Trophoblast cell (in vitro differentiated cells and primary cell): ENCODE measurements around the gene PCSK4.
"Not testable (repeated sequence)": the region's sequence is repeated elsewhere in the genome, so short reads cannot be mapped to it uniquely, and the experiment has no call there.

Experiments
- DNase-seq, 2 donors: peaks; one replicate each; pipeline ENCODE4 v3.0.0-alpha.2; 2016
- H2AFZ ChIP-seq: 2 replicates; pipeline ENCODE4 v1.6.1; 2013; ENCODE audit warnings: low read length, moderate library complexity, mild to moderate bottlenecking; ENCODE audit not compliant: insufficient read depth, poor library complexity
- H2AK5ac ChIP-seq: 2 replicates; pipeline ENCODE4 v1.6.1; 2013; ENCODE audit warnings: mild to moderate bottlenecking, low read length
- H2BK120ac ChIP-seq: 2 replicates; pipeline ENCODE4 v1.6.1; 2013; ENCODE audit warnings: low read length, mild to moderate bottlenecking, moderate library complexity; ENCODE audit not compliant: insufficient read depth, poor library complexity
- H2BK12ac ChIP-seq: 2 replicates; pipeline ENCODE4 v1.6.1; 2013; ENCODE audit warnings: mild to moderate bottlenecking, low read length, moderate library complexity
- H2BK5ac ChIP-seq: 2 replicates; pipeline ENCODE4 v1.6.1; 2013; ENCODE audit warnings: low read length, low read depth, moderate library complexity, mild to moderate bottlenecking; ENCODE audit not compliant: poor library complexity
- H3K14ac ChIP-seq: 2 replicates; pipeline ENCODE4 v1.6.1; 2013; ENCODE audit warnings: mild to moderate bottlenecking, low read length
- H3K18ac ChIP-seq: 2 replicates; pipeline ENCODE4 v1.6.1; 2013; ENCODE audit warnings: mild to moderate bottlenecking, low read length
- H3K23ac ChIP-seq: 2 replicates; pipeline ENCODE4 v1.6.1; 2013; ENCODE audit warnings: low read length
- H3K27ac ChIP-seq: 2 replicates; pipeline ENCODE4 v1.5.1; 2013; ENCODE audit warnings: low read depth, mild to moderate bottlenecking, inconsistent platforms, low read length, moderate library complexity
- H3K27me3 ChIP-seq: 2 replicates; pipeline ENCODE4 v1.6.1; 2013; ENCODE audit warnings: inconsistent platforms, mild to moderate bottlenecking, low read length, moderate library complexity; ENCODE audit not compliant: insufficient read depth
- H3K36me3 ChIP-seq, 2 experiments: 1 replicate in 1 of 2; 2 replicates in 1 of 2; pipeline ENCODE4 v1.6.1; 2013; ENCODE audit warnings: low read length in 2 of 2, mild to moderate bottlenecking in 2 of 2, moderate library complexity in 1 of 2; ENCODE audit not compliant: insufficient read depth in 2 of 2, control insufficient read depth in 1 of 2
- H3K4ac ChIP-seq: 2 replicates; pipeline ENCODE4 v1.6.1; 2013; ENCODE audit warnings: low read depth, mild to moderate bottlenecking, low read length, moderate library complexity
- H3K4me1 ChIP-seq, 2 experiments: 1 replicate in 1 of 2; 2 replicates in 1 of 2; pipeline ENCODE4 v1.6.1; 2013; ENCODE audit warnings: low read length in 2 of 2, mild to moderate bottlenecking in 2 of 2, moderate library complexity in 1 of 2; ENCODE audit not compliant: insufficient read depth in 2 of 2, control insufficient read depth in 1 of 2
- H3K4me2 ChIP-seq: 2 replicates; pipeline ENCODE4 v1.6.1; 2013; ENCODE audit warnings: inconsistent platforms, mild to moderate bottlenecking, low read length, moderate library complexity
- H3K4me3 ChIP-seq: 2 replicates; pipeline ENCODE4 v1.5.1; 2013; ENCODE audit warnings: mild to moderate bottlenecking, low read depth, low read length, inconsistent platforms
- H3K79me1 ChIP-seq: one replicate; pipeline ENCODE4 v1.6.1; 2013; ENCODE audit warnings: low read length
- H3K79me2 ChIP-seq: 2 replicates; pipeline ENCODE4 v1.6.1; 2013; ENCODE audit warnings: low read length, mild to moderate bottlenecking; ENCODE audit not compliant: control insufficient read depth, insufficient read depth, poor library complexity
- H3K9ac ChIP-seq: 2 replicates; pipeline ENCODE4 v1.6.1; 2013; ENCODE audit warnings: mild to moderate bottlenecking, low read length
- H3K9me3 ChIP-seq: 2 replicates; pipeline ENCODE4 v1.6.1; 2013; ENCODE audit warnings: low read depth, mild to moderate bottlenecking, control low read depth, inconsistent platforms, low read length; ENCODE audit not compliant: insufficient read depth
- H4K12ac ChIP-seq: 2 replicates; pipeline ENCODE4 v1.6.1; 2013; ENCODE audit warnings: low read depth, mild to moderate bottlenecking, low read length, moderate library complexity
- H4K8ac ChIP-seq: 2 replicates; pipeline ENCODE4 v1.6.1; 2013; ENCODE audit warnings: low read depth, mild to moderate bottlenecking, low read length, moderate library complexity
- H4K91ac ChIP-seq: one replicate; pipeline ENCODE4 v1.6.1; 2013; ENCODE audit warnings: low read depth, mild to moderate bottlenecking, low read length, moderate library complexity
- WGBS: extraction: QIAGEN DNeasy Blood & Tissue Kit; methylation state at CpG from one replicate; pipeline ENCODE4 v1.1.7; 2013; ENCODE audit warnings: missing lambda C conversion rate; ENCODE audit not compliant: insufficient read length, insufficient coverage; ENCODE audit errors: extremely low coverage; 5-methylcytosine and 5-hydroxymethylcytosine counted together

The PCSK4 gene

DNA sequence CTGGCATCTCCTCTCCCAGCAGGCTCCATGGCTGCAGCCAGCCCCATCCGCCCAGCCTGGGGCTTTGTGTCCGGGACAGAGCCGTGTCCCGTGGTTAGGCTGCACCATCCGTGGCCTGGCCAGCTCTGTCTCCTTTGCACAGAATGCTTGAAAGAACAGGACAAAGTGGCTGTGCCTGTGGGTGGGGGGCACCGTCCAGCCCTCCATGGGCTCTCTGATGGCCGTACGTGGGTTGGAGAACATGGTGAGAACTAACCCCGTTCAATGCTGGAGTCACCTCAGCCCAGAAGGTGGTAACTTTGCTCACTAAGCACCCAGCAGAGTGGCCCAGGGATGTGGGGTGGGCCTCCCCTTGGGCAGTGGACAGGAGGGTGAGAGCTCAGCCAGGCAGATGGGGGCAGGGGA, 49.1 kb downstream of the PCSK4 start:
- H2AK5ac ChIP-seq: no peak overlapping the region
- H3K23ac ChIP-seq: no peak overlapping the region
- no peak overlapping the region for H3K27ac ChIP-seq
- H3K9me3 ChIP-seq: no peaks in the 10 kb centered on the region
- peaks cover 14% of the 10 kb centered on the region for H3K79me2 ChIP-seq
- H3K4me3 ChIP-seq: no peak overlapping the region
- H4K12ac ChIP-seq: no peak overlapping the region
- DNase-seq: no peak
- H3K27me3 ChIP-seq: peaks cover 5% of the 10 kb centered on the region
- H2AFZ ChIP-seq: no peak overlapping the region
- H3K18ac ChIP-seq: peak overlapping the region; percentile 42
- H3K4ac ChIP-seq: no peak overlapping the region
- H4K8ac ChIP-seq: no peak overlapping the region
- no peak overlapping the region for H3K14ac ChIP-seq
- no peak overlapping the region for H2BK5ac ChIP-seq
- peak overlapping the region; percentile 21 for H3K9ac ChIP-seq
- H3K4me2 ChIP-seq: no peak overlapping the region
- H3K79me1 ChIP-seq: peaks cover 6% of the 10 kb centered on the region
- peaks cover 34 to 35% of the 10 kb centered on the region in 2 experiments for H3K36me3 ChIP-seq
- peaks cover 12 to 16% of the 10 kb centered on the region in 2 experiments for H3K4me1 ChIP-seq
- H2BK120ac ChIP-seq: no peak overlapping the region
- no CpG with 5 or more reads among the region's 9 CpGs for WGBS
- no peak overlapping the region for H4K91ac ChIP-seq
- no peak overlapping the region for H2BK12ac ChIP-seq

DNA sequence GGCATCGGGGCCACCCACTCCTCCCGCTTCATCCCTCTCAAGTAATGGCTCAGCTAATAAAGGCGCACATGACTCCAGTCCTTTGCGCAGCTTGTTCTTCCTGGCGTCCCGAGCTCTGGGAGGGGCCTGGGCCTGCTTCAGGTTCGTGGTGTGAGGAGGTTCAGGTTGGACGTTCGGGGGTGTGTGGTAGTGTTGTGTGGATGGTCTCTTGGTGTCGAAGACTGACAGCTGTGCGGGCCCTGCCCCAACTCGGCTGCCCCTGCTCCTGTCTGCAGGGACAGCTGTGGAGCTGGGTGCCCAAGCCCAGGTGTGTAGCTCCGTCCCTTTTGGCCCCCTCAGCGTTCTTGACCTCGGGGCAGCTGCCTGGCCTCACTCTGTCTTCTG, 49.7 kb downstream of the PCSK4 start:
- Histone ChIP-seq H3K79me1 (peaks cover 6% of the 10 kb centered on the region), H4K91ac (no peak overlapping the region), H3K14ac (no peak overlapping the region), H3K9ac (no peak overlapping the region), H3K27me3 (peaks cover under 1% of the 10 kb centered on the region), H3K4me3 (peak overlapping the region; percentile 14), H3K4me1 (peaks cover 11 to 14% of the 10 kb centered on the region in 2 experiments), H3K36me3 (peaks cover 37 to 39% of the 10 kb centered on the region in 2 experiments), H2AFZ (peak overlapping the region; percentile 60), H3K18ac (no peak overlapping the region), H2AK5ac (no peak overlapping the region), H3K23ac (no peak overlapping the region), H4K8ac (no peak overlapping the region), H4K12ac (peak overlapping the region; percentile 5), H2BK12ac (no peak overlapping the region), H3K79me2 (peaks cover 14% of the 10 kb centered on the region), H3K4me2 (no peak overlapping the region), H3K27ac (no peak overlapping the region), H2BK120ac (no peak overlapping the region), H3K4ac (peak overlapping the region; percentile 28), H2BK5ac (no peak overlapping the region), H3K9me3 (no peaks in the 10 kb centered on the region)
- no CpG with 5 or more reads among the region's 15 CpGs for WGBS
- no peak for DNase-seq

- not testable (repeated sequence) for H2BK120ac ChIP-seq, DNase-seq, H2BK5ac ChIP-seq
Measured at GRCh38 chr19:1439525-1440417, 50.4 kb downstream of the PCSK4 start.

GRCh38 chr19:1438933-1439354, 51.2 kb downstream of the PCSK4 start:
- Histone ChIP-seq H4K8ac (peak overlapping the region; percentile 97), H3K27ac (no peak overlapping the region), H3K4me1 (peaks cover 6 to 9% of the 10 kb centered on the region in 2 experiments), H3K27me3 (no peaks in the 10 kb centered on the region), H2BK12ac (no peak overlapping the region), H4K91ac (peak overlapping the region; percentile 94), H3K18ac (no peak overlapping the region), H3K4me3 (peak overlapping the region; percentile 97), H3K79me2 (peaks cover 14% of the 10 kb centered on the region), H2BK5ac (peak overlapping the region; percentile 96), H3K23ac (no peak overlapping the region), H3K79me1 (peaks cover 6% of the 10 kb centered on the region), H3K9ac (peak overlapping the region; percentile 99), H3K9me3 (no peaks in the 10 kb centered on the region), H3K4ac (peak overlapping the region; percentile 99), H3K4me2 (peak overlapping the region; percentile 59), H2BK120ac (no peak overlapping the region), H3K36me3 (peaks cover 48 to 50% of the 10 kb centered on the region in 2 experiments), H2AK5ac (peak overlapping the region; percentile 65), H2AFZ (no peak overlapping the region), H3K14ac (peak overlapping the region; percentile 93), H4K12ac (no peak overlapping the region)
- DNase-seq: no peak
- WGBS: no CpG with 5 or more reads among the region's 26 CpGs

More at GRCh38 chr19:1439525-1440417, 50.4 kb downstream of the PCSK4 start:
- not testable (repeated sequence) for H2AFZ ChIP-seq, H3K27ac ChIP-seq, H3K27me3 ChIP-seq, H4K8ac ChIP-seq, H3K9me3 ChIP-seq, H2AK5ac ChIP-seq, H3K18ac ChIP-seq, H3K4me1 ChIP-seq, H4K12ac ChIP-seq, H3K14ac ChIP-seq, H2BK12ac ChIP-seq, H3K23ac ChIP-seq, H3K79me1 ChIP-seq, H4K91ac ChIP-seq
- Histone ChIP-seq H3K36me3 (peaks cover 39 to 42% of the 10 kb centered on the region in 2 experiments), H3K79me2 (peaks cover 14% of the 10 kb centered on the region), H3K9ac (peak overlapping the region; percentile 76), H3K4ac (peak overlapping the region; percentile 99), H3K4me3 (peak overlapping the region; percentile 55), H3K4me2 (peak overlapping the region; percentile 59)
- no CpG with 5 or more reads among the region's 57 CpGs for WGBS
